NCI-H460 (cell line): ENCODE results near the gene PDX1. TPM values are rescaled to one million over a fixed set of nuclear protein-coding genes. Genes with fewer than 3 reads are reported as not detected.

Experiments
- DNase-seq: peaks from one replicate; pipeline ENCODE4 v3.0.0-alpha.2; 2016; ENCODE audit warnings: low read depth; ENCODE audit errors: extremely low read depth
- small RNA-seq, 2 experiments: library from RNA; depleted of rRNA; stranded (forward); fragments of <200 nt; gene quantifications; one replicate each; pipeline ENCODE3, GENCODE V24; 2014
- total RNA-seq: library from RNA; depleted of rRNA; stranded (reverse); fragments of >200 nt; shearing (Covaris generic); gene quantifications from 2 replicates; pipeline ENCODE4 v1.2.3, GENCODE V29; 2014; rRNA removed

Gene PDX1
- total RNA-seq, 1 experiment from 2014 or later, result not detected

- DNase-seq, result no peak
These were observed 49.5 kb downstream of the PDX1 start, which contains the start of gene CDX2 for GRCh38 chr13:27969082-27969865. Gene CDX2 (minus strand): TSS chr13:27969315. CDS start chr13:27969006, 309 bp downstream.

GRCh38 chr13:27969866-27970229, 50.0 kb downstream of the PDX1 start:
- DNase-seq, result no peak

- no peak for DNase-seq
These were observed 50.8 kb downstream of the PDX1 start for GRCh38 chr13:27970382-27971235.

- DNase-seq, result no peak
These were observed 51.4 kb downstream of the PDX1 start for GRCh38 chr13:27971236-27971645.

- no peak for DNase-seq
These were observed 52.1 kb downstream of the PDX1 start for GRCh38 chr13:27971776-27972477.

GRCh38 chr13:27972478-27972820, 52.6 kb downstream of the PDX1 start:
- DNase-seq, result no peak

GRCh38 chr13:27973291-27973690, 53.5 kb downstream of the PDX1 start:
- DNase-seq, result no peak

- no peak for DNase-seq
These were observed 54.3 kb downstream of the PDX1 start for GRCh38 chr13:27973961-27974662.

Small RNA genes within 50 kb of the gene (small RNA-seq; reads per million reads assigned to genes)
- 0.02 to 0.65 reads per million in 2 experiments for gene ATP5F1EP2

Other genes starting within 250 kb of the PDX1 start
- not detected in 2 replicates for gene GSX1, start 127.5 kb upstream of the PDX1 start, total RNA-seq
- gene CDX2, start 49.3 kb downstream of the PDX1 start, total RNA-seq, result not detected in 2 replicates
- not detected in 2 replicates for gene URAD, start 68.7 kb downstream of the PDX1 start, total RNA-seq
- gene FLT3, start 180.6 kb downstream of the PDX1 start, total RNA-seq, result not detected in 2 replicates
- gene PAN3, start 218.5 kb downstream of the PDX1 start, total RNA-seq, result 14.3 and 16.2 TPM in 2 replicates